Esophagus muscularis mucosa (tissue), 4 donors: Measurements from ENCODE around the gene CLEC3A.

Experiments
- CTCF ChIP-seq, 3 experiments: fragments of 200-600 bp in 2 of 3; fragments of 450-650 bp in 1 of 3; sonication (generic) in 2 of 3; IDR thresholded peaks; one replicate each; pipeline ENCODE4 v1.5.1; 2017 to 2019; ENCODE audit warnings: antibody characterized with exemption in 3 of 3, mild to moderate bottlenecking in 2 of 3, moderate library complexity in 1 of 3
- EP300 ChIP-seq: sonication (generic); formaldehyde crosslinking; IDR thresholded peaks from one replicate; pipeline ENCODE4 v1.6.1; 2017; ENCODE audit warnings: antibody characterized with exemption
- POLR2AphosphoS5 ChIP-seq, 2 donors: sonication (generic); formaldehyde crosslinking; IDR thresholded peaks; one replicate each; pipeline ENCODE4 v1.6.1; 2017; ENCODE audit warnings: antibody characterized with exemption in 2 of 2

DNA sequence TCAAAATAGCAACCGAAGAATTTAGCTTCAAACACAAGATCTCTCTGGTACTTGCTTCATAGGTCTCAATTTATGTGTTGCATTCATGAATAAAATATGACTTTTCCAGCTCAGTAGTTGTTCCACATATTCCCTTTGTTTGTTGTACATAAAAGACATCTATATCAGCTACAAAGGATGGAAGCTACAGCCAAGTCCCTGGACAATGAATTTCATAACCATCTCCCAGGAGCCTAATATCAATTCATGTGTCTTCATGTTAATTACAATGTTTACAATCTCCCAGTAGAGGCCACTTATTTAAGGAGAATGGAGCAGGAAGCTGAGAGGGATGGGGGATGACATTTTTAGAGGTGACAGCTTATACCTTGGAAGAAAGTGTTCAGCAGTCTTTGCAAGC is 3.3 kb downstream of the CLEC3A start:
- TF ChIP-seq POLR2AphosphoS5 (IDR thresholded peaks at IDR 0.05) (no peak), CTCF (IDR thresholded peaks at IDR 0.05) (no peak), EP300 (no peak)
